Measurements from ENCODE around the gene EXOC4.
"Not testable (repeated sequence)": the region's sequence is repeated elsewhere in the genome, so short reads cannot be mapped to it uniquely, and the experiment has no call there.

EXOC4 gene

DNA sequence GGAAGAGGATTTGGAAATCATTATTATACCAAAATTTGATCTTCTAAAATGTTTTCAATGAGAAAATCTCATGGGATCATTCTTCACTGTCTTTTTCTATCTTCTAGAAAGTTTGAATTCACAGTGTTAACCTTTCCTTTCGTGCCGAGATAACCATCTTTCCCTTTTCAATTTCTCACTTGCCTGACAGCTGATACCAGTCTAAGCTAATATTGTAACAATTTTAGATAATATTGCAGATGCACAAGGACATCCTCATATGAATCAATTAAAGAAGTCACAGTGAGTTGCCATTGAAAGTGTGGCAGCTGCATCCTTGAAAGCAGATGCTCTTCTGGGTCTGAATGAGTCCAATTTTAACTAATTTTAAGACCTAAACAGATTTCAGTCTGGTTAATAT is 734.7 kb downstream of the EXOC4 start:
- Histone ChIP-seq H2AFZ (ENCODE audit: low read length) (no peak overlapping the region), H3K79me2 (ENCODE audit: insufficient read depth, low read length) (no peaks in the 10 kb centered on the region), H3K9me2 (replicated peaks; ENCODE audit: low read depth, low read length) (no peaks in the 10 kb centered on the region), H3K9me3 (ENCODE audit: insufficient read depth, low read depth, low read length) (no peaks in the 10 kb centered on the region), H3K4me1 (ENCODE audit: insufficient read depth, low read length, poor library complexity, severe bottlenecking) (no peaks in the 10 kb centered on the region), H3K36me3 (ENCODE audit: insufficient read depth, low read length) (no peaks in the 10 kb centered on the region), H4K20me1 (ENCODE audit: insufficient read depth, low read length, poor library complexity, severe bottlenecking) (no peaks in the 10 kb centered on the region), H3K9ac (ENCODE audit: low read depth, low read length, poor library complexity, severe bottlenecking) (no peak overlapping the region), H3F3A (ENCODE audit: low read depth) (no peaks in the 10 kb centered on the region), H3K27me3 (ENCODE audit: insufficient read depth, low read length, poor library complexity, severe bottlenecking) (no peaks in the 10 kb centered on the region), H3K4me2 (ENCODE audit: low read depth, low read length, poor library complexity, severe bottlenecking) (no peak overlapping the region), H3K4me3 (ENCODE audit: low read length, poor library complexity, severe bottlenecking) (no peak overlapping the region)
- TF ChIP-seq EZH2phosphoT487 (IDR thresholded peaks at IDR 0.05; ENCODE audit: borderline replicate concordance) = no peak
- TF ChIP-seq, protein P1, sequence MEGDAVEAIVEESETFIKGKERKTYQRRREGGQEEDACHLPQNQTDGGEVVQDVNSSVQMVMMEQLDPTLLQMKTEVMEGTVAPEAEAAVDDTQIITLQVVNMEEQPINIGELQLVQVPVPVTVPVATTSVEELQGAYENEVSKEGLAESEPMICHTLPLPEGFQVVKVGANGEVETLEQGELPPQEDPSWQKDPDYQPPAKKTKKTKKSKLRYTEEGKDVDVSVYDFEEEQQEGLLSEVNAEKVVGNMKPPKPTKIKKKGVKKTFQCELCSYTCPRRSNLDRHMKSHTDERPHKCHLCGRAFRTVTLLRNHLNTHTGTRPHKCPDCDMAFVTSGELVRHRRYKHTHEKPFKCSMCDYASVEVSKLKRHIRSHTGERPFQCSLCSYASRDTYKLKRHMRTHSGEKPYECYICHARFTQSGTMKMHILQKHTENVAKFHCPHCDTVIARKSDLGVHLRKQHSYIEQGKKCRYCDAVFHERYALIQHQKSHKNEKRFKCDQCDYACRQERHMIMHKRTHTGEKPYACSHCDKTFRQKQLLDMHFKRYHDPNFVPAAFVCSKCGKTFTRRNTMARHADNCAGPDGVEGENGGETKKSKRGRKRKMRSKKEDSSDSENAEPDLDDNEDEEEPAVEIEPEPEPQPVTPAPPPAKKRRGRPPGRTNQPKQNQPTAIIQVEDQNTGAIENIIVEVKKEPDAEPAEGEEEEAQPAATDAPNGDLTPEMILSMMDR (conservative IDR thresholded peaks at IDR 0.05; ENCODE audit: low read length) = no peak

DNA sequence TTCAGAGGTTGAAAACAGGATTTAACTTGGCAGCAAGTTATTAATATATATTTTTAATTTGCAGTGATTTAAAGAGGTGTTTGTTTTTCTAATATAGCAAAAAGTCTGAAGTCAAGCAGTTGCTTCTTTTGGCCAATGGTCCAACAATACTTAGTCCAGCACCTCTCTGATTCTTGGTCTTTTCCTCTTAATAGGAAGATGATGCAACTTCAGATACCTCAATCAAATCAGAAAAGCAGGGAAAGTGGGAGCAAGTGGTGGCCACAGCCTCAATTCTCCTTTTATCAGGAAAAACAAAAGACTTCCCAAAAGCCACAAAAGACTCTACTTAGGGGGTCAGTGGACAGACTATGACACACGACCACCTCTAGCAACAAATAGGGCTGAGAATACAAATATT is 740.7 kb downstream of the EXOC4 start:
- no peak overlapping the region for H3K4me2 ChIP-seq (ENCODE audit: low read depth, low read length, poor library complexity, severe bottlenecking)

DNA sequence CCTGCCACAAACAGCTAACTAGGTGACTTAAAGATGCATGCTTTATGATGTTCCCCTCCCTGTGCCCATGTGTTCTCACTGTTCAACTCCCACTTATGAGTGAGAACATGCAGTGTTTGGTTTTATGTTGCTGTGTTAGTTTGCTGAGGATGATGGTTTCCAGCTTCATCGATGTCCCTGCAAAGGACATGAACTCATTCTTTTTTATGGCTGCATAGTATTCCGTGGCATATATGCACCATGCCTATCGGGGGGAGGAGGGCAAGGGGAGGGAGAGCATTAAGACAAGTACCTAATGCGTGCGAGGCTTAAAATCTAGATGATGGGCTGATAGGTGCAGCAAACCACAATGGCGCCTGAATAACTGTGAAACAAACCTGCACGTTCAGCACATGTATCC is 741.2 kb downstream of the EXOC4 start:
- not testable (repeated sequence) for H2AFZ ChIP-seq (ENCODE audit: low read length); H3K9ac ChIP-seq (ENCODE audit: low read depth, low read length, poor library complexity, severe bottlenecking); H3K4me3 ChIP-seq (ENCODE audit: low read length, poor library complexity, severe bottlenecking); H3K4me2 ChIP-seq (ENCODE audit: low read depth, low read length, poor library complexity, severe bottlenecking); H3K27me3 ChIP-seq (ENCODE audit: insufficient read depth, low read length, poor library complexity, severe bottlenecking); H4K20me1 ChIP-seq (ENCODE audit: insufficient read depth, low read length, poor library complexity, severe bottlenecking); H3K9me2 ChIP-seq (replicated peaks; ENCODE audit: low read depth, low read length); H3K9me3 ChIP-seq (ENCODE audit: insufficient read depth, low read depth, low read length); H3K4me1 ChIP-seq (ENCODE audit: insufficient read depth, low read length, poor library complexity, severe bottlenecking); H3K79me2 ChIP-seq (ENCODE audit: insufficient read depth, low read length); H3F3A ChIP-seq (ENCODE audit: low read depth); H3K36me3 ChIP-seq (ENCODE audit: insufficient read depth, low read length)

More for the DNA sequence above, 740.7 kb downstream of the EXOC4 start:
- no peaks in the 10 kb centered on the region for H3K79me2 ChIP-seq (ENCODE audit: insufficient read depth, low read length)
- no peak overlapping the region for H3K9ac ChIP-seq (ENCODE audit: low read depth, low read length, poor library complexity, severe bottlenecking)
- no peak overlapping the region for H3K4me3 ChIP-seq (ENCODE audit: low read length, poor library complexity, severe bottlenecking)
- no peaks in the 10 kb centered on the region for H3K27me3 ChIP-seq (ENCODE audit: insufficient read depth, low read length, poor library complexity, severe bottlenecking)
- TF ChIP-seq EZH2phosphoT487 (IDR thresholded peaks at IDR 0.05; ENCODE audit: borderline replicate concordance) = no peak
- TF ChIP-seq, protein P1 (conservative IDR thresholded peaks at IDR 0.05; ENCODE audit: low read length) = no peak
- no peaks in the 10 kb centered on the region for H3K9me2 ChIP-seq (replicated peaks; ENCODE audit: low read depth, low read length)
- H3F3A ChIP-seq (ENCODE audit: low read depth) = no peaks in the 10 kb centered on the region
- H3K9me3 ChIP-seq (ENCODE audit: insufficient read depth, low read depth, low read length) = no peaks in the 10 kb centered on the region
- no peak overlapping the region for H2AFZ ChIP-seq (ENCODE audit: low read length)
- no peaks in the 10 kb centered on the region for H3K4me1 ChIP-seq (ENCODE audit: insufficient read depth, low read length, poor library complexity, severe bottlenecking)
- no peaks in the 10 kb centered on the region for H4K20me1 ChIP-seq (ENCODE audit: insufficient read depth, low read length, poor library complexity, severe bottlenecking)
- H3K36me3 ChIP-seq (ENCODE audit: insufficient read depth, low read length) = peaks cover 7% of the 10 kb centered on the region; the same call in 1 of the 2 replicates

DNA sequence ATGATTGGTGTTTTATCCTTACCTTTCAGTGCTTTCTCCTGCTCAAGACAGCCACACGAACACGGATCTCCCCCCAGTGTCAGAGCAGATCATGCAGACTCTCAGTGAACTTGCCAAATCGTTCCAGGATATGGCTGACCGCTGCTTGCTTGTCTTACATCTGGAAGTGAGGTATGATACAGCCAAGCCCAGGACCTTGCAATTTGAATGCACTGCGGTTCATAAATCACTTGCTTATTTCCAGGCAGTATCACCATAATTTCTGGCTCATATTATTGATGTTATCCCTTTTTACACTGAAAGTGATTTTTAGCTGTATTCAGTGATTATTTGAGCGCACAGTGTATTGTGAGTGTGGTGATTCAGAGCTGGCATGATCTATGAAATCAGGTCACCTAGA is 744.6 kb downstream of the EXOC4 start:
- H2AFZ ChIP-seq (ENCODE audit: low read length) = no peak overlapping the region
- H3K27me3 ChIP-seq (ENCODE audit: insufficient read depth, low read length, poor library complexity, severe bottlenecking) = no peaks in the 10 kb centered on the region
- TF ChIP-seq, protein P1 (conservative IDR thresholded peaks at IDR 0.05; ENCODE audit: low read length) = no peak
- no peak for TF ChIP-seq EZH2phosphoT487 (IDR thresholded peaks at IDR 0.05; ENCODE audit: borderline replicate concordance)
- no peaks in the 10 kb centered on the region for H4K20me1 ChIP-seq (ENCODE audit: insufficient read depth, low read length, poor library complexity, severe bottlenecking)
- H3K9ac ChIP-seq (ENCODE audit: low read depth, low read length, poor library complexity, severe bottlenecking) = no peak overlapping the region
- no peak overlapping the region for H3K4me3 ChIP-seq (ENCODE audit: low read length, poor library complexity, severe bottlenecking)
- peaks cover 7% of the 10 kb centered on the region; the same call in 1 of the 2 replicates for H3K36me3 ChIP-seq (ENCODE audit: insufficient read depth, low read length)
- H3K4me2 ChIP-seq (ENCODE audit: low read depth, low read length, poor library complexity, severe bottlenecking) = no peak overlapping the region
- H3K9me3 ChIP-seq (ENCODE audit: insufficient read depth, low read depth, low read length) = no peaks in the 10 kb centered on the region
- H3F3A ChIP-seq (ENCODE audit: low read depth) = no peaks in the 10 kb centered on the region
- H3K4me1 ChIP-seq (ENCODE audit: insufficient read depth, low read length, poor library complexity, severe bottlenecking) = no peaks in the 10 kb centered on the region
- no peaks in the 10 kb centered on the region for H3K79me2 ChIP-seq (ENCODE audit: insufficient read depth, low read length)
- H3K9me2 ChIP-seq (replicated peaks; ENCODE audit: low read depth, low read length) = no peaks in the 10 kb centered on the region
